DND-41 (cell line): Measurements from ENCODE around the gene CPE.
A peak's percentile ranks its signal among the peaks of the same experiment; 100 is the strongest.

Experiments used
- ATAC-seq: fragments of 200-7000 bp; cut with Tn5 transposase; 3 replicates; pipeline ENCODE4 v1.9.1; 2021; ENCODE audit warnings: low read depth; ENCODE audit not compliant: insufficient read depth
- DNase-seq: peaks from one replicate; pipeline ENCODE4 v3.0.0-alpha.2; 2020
- H2AFZ ChIP-seq: 2 replicates; pipeline ENCODE4 v1.6.0; 2012; ENCODE audit warnings: low read depth, low read length
- H3K27ac ChIP-seq: 2 replicates; pipeline ENCODE4 v1.5.1; 2012; ENCODE audit warnings: low read length, inconsistent platforms
- H3K27me3 ChIP-seq: fragments of 200-600 bp; sonication (generic); 2 replicates; pipeline ENCODE4 v1.6.0; 2012; ENCODE audit warnings: low read length, mild to moderate bottlenecking, inconsistent platforms; ENCODE audit not compliant: insufficient read depth, poor library complexity
- H3K36me3 ChIP-seq: 2 replicates; pipeline ENCODE4 v1.5.1; 2012; ENCODE audit warnings: low read length, inconsistent platforms; ENCODE audit not compliant: insufficient read depth
- H3K4me1 ChIP-seq: 2 replicates; pipeline ENCODE4 v1.5.1; 2012; ENCODE audit warnings: mild to moderate bottlenecking, low read length; ENCODE audit not compliant: insufficient read depth
- H3K4me2 ChIP-seq: 2 replicates; pipeline ENCODE4 v1.6.0; 2012; ENCODE audit warnings: mild to moderate bottlenecking, moderate library complexity, low read length, inconsistent platforms; ENCODE audit not compliant: insufficient read depth
- H3K4me3 ChIP-seq, 2 experiments: fragments of 200-600 bp in 1 of 2; shearing (Covaris generic) in 1 of 2; 2 replicates each; pipeline ENCODE4 v1.5.1; 2012 to 2016; ENCODE audit warnings: inconsistent platforms in 2 of 2, low read length in 2 of 2, mild to moderate bottlenecking in 2 of 2, low read depth in 1 of 2, moderate library complexity in 1 of 2
- H3K79me2 ChIP-seq: 2 replicates; pipeline ENCODE4 v1.6.0; 2012; ENCODE audit warnings: low read length, inconsistent platforms; ENCODE audit not compliant: insufficient read depth
- H3K9ac ChIP-seq: 2 replicates; pipeline ENCODE4 v1.6.0; 2012; ENCODE audit warnings: low read depth, mild to moderate bottlenecking, inconsistent platforms, low read length, moderate library complexity
- H3K9me3 ChIP-seq: 2 replicates; pipeline ENCODE4 v1.5.1; 2012; ENCODE audit warnings: low read length, moderate library complexity, mild to moderate bottlenecking, inconsistent platforms; ENCODE audit not compliant: insufficient read depth, severe bottlenecking
- H4K20me1 ChIP-seq: 2 replicates; pipeline ENCODE4 v1.6.0; 2012; ENCODE audit warnings: low read length; ENCODE audit not compliant: insufficient read depth
- CTCF ChIP-seq: IDR thresholded peaks from 2 replicates; pipeline ENCODE4 v1.5.1; 2012; ENCODE audit warnings: borderline replicate concordance, low read length, moderate library complexity, mild to moderate bottlenecking; ENCODE audit not compliant: poor library complexity, severe bottlenecking; ENCODE audit errors: extremely low read depth
- EZH2 ChIP-seq: IDR thresholded peaks from 3 replicates; pipeline ENCODE4 v1.6.1; 2012; ENCODE audit warnings: borderline replicate concordance, low read depth, mild to moderate bottlenecking, moderate library complexity, low read length, inconsistent platforms; ENCODE audit not compliant: severe bottlenecking

The CPE gene

GRCh38 chr4:165345666-165346417 is 33.0 kb upstream of the CPE start:
- Histone ChIP-seq H3K36me3 (peaks cover 32% of the 10 kb centered on the region), H3K4me3 (no peak overlapping the region), H3K27me3 (no peaks in the 10 kb centered on the region), H4K20me1 (peaks cover 7% of the 10 kb centered on the region; the same call in 1 of the 2 replicates), H3K4me1 (no peaks in the 10 kb centered on the region), H2AFZ (no peak overlapping the region), H3K9ac (no peak overlapping the region), H3K27ac (no peak overlapping the region), H3K9me3 (no peaks in the 10 kb centered on the region), H3K4me2 (no peak overlapping the region), H3K79me2 (no peaks in the 10 kb centered on the region)
- no peak for ATAC-seq
- no peak for TF ChIP-seq CTCF
- no peak for TF ChIP-seq EZH2
- no peak for DNase-seq

- no peak overlapping the region for H3K4me3 ChIP-seq
- no peaks in the 10 kb centered on the region for H3K4me1 ChIP-seq
- H3K9me3 ChIP-seq = no peaks in the 10 kb centered on the region
- H3K27me3 ChIP-seq = no peaks in the 10 kb centered on the region
- no peak overlapping the region for H3K9ac ChIP-seq
- H4K20me1 ChIP-seq = peaks cover 7% of the 10 kb centered on the region; the same call in 1 of the 2 replicates
- peaks cover 11% of the 10 kb centered on the region; the same call in 1 of the 2 replicates for H3K36me3 ChIP-seq
- DNase-seq (no peak), ATAC-seq (no peak)
- H3K4me2 ChIP-seq = no peak overlapping the region
- TF ChIP-seq EZH2 = no peak
- no peaks in the 10 kb centered on the region for H3K79me2 ChIP-seq
- H3K27ac ChIP-seq = no peak overlapping the region
- H2AFZ ChIP-seq = no peak overlapping the region
Observed at GRCh38 chr4:165347647-165348569, 30.9 kb upstream of the CPE start.

GRCh38 chr4:165351359-165352130 is 27.3 kb upstream of the CPE start:
- Histone ChIP-seq H2AFZ (no peak overlapping the region), H3K27ac (no peak overlapping the region), H4K20me1 (no peaks in the 10 kb centered on the region), H3K9ac (no peak overlapping the region), H3K4me3 (no peak overlapping the region), H3K4me2 (no peak overlapping the region), H3K9me3 (no peaks in the 10 kb centered on the region), H3K36me3 (no peaks in the 10 kb centered on the region), H3K4me1 (no peaks in the 10 kb centered on the region), H3K27me3 (no peaks in the 10 kb centered on the region), H3K79me2 (no peaks in the 10 kb centered on the region)
- TF ChIP-seq CTCF (peak; percentile 27), EZH2 (no peak)
- no peak for ATAC-seq
- DNase-seq = no peak
